GM12878 (cell line): ENCODE data around the gene VTI1A.

Experiments used
- CTCF ChIP-seq, 3 experiments: IDR thresholded peaks in 2 of 3; conservative IDR thresholded peaks in 1 of 3; 2 replicates each; pipeline ENCODE4 v1.5.1; 2011; ENCODE audit warnings: low read depth in 3 of 3, low read length in 3 of 3, mild to moderate bottlenecking in 3 of 3, control low read depth in 2 of 3, moderate library complexity in 2 of 3, inconsistent platforms in 1 of 3, mixed read lengths in 1 of 3; ENCODE audit not compliant: control insufficient read depth in 2 of 3, insufficient read depth in 1 of 3; ENCODE audit errors: extremely low read depth in 1 of 3
- POLR2A ChIP-seq: IDR thresholded peaks from 2 replicates; pipeline ENCODE4 v1.6.1; 2011; ENCODE audit warnings: low read depth, mild to moderate bottlenecking, low read length
- RELA ChIP-seq: fragments of 450-650 bp; IDR thresholded peaks from 2 replicates; pipeline ENCODE4 v1.8.0; 2014; ENCODE audit warnings: borderline replicate concordance; ENCODE audit not compliant: partially characterized antibody
- ZNF24 ChIP-seq: fragments of 450-650 bp; IDR thresholded peaks from 2 replicates; pipeline ENCODE4 v1.6.1; 2017; ENCODE audit warnings: antibody characterized with exemption, mild to moderate bottlenecking

GRCh38 chr10:112783351-112784021 is 336.5 kb downstream of the VTI1A start:
- TF ChIP-seq ZNF24 (no peak), CTCF (IDR thresholded peaks at IDR 0.05 in 2 of 3, conservative IDR thresholded peaks at IDR 0.05 in 1 of 3; ENCODE audit: control insufficient read depth in 2 of 3, extremely low read depth in 1 of 3, insufficient read depth in 1 of 3, low read depth in 3 of 3, low read length in 3 of 3) (no peak), POLR2A (no peak), RELA (no peak)
